ENCODE results near the gene FXYD6. TPM values are rescaled to one million over a fixed set of nuclear protein-coding genes. Genes with fewer than 3 reads are reported as not detected.

Gene FXYD6
- total and polyA plus RNA-seq, 12 donors = 34.3 to 218 (median 94.1) TPM

DNA sequence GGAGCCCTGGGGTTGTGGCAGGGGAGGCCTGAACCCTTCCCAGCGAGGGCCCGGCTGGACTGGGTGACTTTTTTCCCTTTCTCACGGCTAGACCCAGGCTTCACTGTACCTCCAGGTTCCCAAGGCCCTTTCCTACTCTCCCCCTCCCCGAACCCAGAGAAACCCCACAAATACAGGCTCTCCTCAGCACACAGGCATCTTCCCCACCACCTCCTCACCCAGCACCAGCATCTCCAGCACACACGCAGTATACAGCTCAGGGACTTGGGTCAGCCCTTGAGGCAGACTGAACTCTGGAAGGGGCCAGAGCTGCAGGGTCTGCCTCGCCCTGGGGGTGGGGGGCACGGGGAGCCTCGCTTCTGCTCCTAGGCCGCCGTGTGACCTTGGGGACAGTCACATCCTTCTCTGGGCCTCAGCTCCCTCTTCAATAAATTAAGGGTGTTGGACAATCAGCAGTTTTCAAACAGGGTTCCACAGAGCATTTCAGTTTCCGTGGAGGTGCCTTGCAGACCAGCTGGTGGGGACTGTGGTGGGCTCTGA, 48.2 kb upstream of the FXYD6 start:
- DNase-seq = no peak

DNA sequence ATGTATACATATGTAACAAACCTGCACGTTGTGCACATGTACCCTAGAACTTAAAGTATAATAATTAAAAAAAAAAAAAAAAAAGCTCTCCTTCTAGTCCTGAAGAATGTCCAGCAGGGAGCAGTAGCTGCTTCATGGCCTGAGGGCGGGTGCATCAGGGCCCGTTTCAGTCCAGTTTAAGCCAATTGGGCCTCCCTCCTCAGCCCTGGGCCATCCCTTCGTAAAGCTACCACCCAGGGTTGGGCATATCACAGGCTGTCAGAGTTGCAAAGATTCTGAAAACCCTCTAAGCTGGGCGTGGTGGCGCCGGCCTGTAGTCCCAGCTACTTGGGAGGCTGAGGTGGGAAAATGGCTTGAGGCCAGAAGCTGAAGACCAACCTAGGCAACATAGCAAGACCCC, 47.3 kb upstream of the FXYD6 start:
- DNase-seq = no peak
- H3K27ac ChIP-seq = no peak overlapping the region
- no peak for TF ChIP-seq POLR2A (IDR thresholded peaks at IDR 0.05)
- TF ChIP-seq, protein P1, sequence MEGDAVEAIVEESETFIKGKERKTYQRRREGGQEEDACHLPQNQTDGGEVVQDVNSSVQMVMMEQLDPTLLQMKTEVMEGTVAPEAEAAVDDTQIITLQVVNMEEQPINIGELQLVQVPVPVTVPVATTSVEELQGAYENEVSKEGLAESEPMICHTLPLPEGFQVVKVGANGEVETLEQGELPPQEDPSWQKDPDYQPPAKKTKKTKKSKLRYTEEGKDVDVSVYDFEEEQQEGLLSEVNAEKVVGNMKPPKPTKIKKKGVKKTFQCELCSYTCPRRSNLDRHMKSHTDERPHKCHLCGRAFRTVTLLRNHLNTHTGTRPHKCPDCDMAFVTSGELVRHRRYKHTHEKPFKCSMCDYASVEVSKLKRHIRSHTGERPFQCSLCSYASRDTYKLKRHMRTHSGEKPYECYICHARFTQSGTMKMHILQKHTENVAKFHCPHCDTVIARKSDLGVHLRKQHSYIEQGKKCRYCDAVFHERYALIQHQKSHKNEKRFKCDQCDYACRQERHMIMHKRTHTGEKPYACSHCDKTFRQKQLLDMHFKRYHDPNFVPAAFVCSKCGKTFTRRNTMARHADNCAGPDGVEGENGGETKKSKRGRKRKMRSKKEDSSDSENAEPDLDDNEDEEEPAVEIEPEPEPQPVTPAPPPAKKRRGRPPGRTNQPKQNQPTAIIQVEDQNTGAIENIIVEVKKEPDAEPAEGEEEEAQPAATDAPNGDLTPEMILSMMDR (IDR thresholded peaks at IDR 0.05) = no peak
- 79 to 94% (median 87%) methylated on average over 6 to 7 of the region's 7 CpGs for WGBS, 4 donors
- H3K36me3 ChIP-seq (replicated peaks in 1 of 2) = no peaks in the 10 kb centered on the region
- no peaks in the 10 kb centered on the region for H3K4me1 ChIP-seq (replicated peaks in 1 of 2)
- no peak overlapping the region for H3K4me3 ChIP-seq
- H3K9me3 ChIP-seq (replicated peaks in 1 of 3) = no peaks in the 10 kb centered on the region
- no peaks in the 10 kb centered on the region for H3K27me3 ChIP-seq
- intact Hi-C loops (cut with DNase I) = no loop called here

More for the DNA sequence above, 48.2 kb upstream of the FXYD6 start:
- no peaks in the 10 kb centered on the region for H3K27me3 ChIP-seq
- no peaks in the 10 kb centered on the region for H3K4me1 ChIP-seq (replicated peaks in 1 of 2)
- intact Hi-C loops (cut with DNase I) = no loop called here
- H3K36me3 ChIP-seq (replicated peaks in 1 of 2) = no peaks in the 10 kb centered on the region
- 64 to 98% (median 79%) methylated on average over 5 to 11 of the region's 11 CpGs for WGBS, 4 donors
- H3K9me3 ChIP-seq (replicated peaks in 1 of 3) = no peaks in the 10 kb centered on the region
- H3K27ac ChIP-seq = no peak overlapping the region
- no peak overlapping the region for H3K4me3 ChIP-seq
- TF ChIP-seq, protein P1 (IDR thresholded peaks at IDR 0.05) = no peak
- no peak for TF ChIP-seq POLR2A (IDR thresholded peaks at IDR 0.05)

DNA sequence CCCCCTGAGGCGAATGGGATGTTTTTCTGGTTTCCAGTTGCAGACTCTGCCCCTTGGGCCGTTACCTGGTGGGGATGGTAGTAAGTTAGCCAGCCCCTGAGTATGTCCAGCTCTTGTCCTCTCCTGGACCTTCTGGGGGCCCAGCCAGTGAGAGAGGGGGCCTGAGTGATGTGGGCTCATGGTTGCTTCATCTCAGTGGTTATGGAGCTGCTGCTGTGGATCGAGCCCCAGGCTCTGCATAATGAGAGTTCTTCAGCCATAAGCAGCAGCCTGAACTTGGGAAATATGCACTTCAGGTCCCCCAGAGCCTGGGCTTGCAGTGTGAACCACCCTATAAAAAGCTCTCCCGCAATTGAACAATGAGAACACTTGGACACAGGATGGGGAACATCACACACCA, 46.8 kb upstream of the FXYD6 start:
- H3K4me3 ChIP-seq = no peak overlapping the region
- intact Hi-C loops (cut with DNase I) = no loop called here
- DNase-seq = no peak
- TF ChIP-seq, protein P1 (IDR thresholded peaks at IDR 0.05) = no peak
- TF ChIP-seq POLR2A (IDR thresholded peaks at IDR 0.05) = no peak
- no peak overlapping the region for H3K27ac ChIP-seq
- no peaks in the 10 kb centered on the region for H3K27me3 ChIP-seq
- H3K4me1 ChIP-seq (replicated peaks in 1 of 2) = no peaks in the 10 kb centered on the region
- H3K36me3 ChIP-seq (replicated peaks in 1 of 2) = no peaks in the 10 kb centered on the region
- H3K9me3 ChIP-seq (replicated peaks in 1 of 3) = no peaks in the 10 kb centered on the region
- WGBS, 4 donors = 90 to 100% (median 91%) methylated on average over 4 of the region's 4 CpGs

DNA sequence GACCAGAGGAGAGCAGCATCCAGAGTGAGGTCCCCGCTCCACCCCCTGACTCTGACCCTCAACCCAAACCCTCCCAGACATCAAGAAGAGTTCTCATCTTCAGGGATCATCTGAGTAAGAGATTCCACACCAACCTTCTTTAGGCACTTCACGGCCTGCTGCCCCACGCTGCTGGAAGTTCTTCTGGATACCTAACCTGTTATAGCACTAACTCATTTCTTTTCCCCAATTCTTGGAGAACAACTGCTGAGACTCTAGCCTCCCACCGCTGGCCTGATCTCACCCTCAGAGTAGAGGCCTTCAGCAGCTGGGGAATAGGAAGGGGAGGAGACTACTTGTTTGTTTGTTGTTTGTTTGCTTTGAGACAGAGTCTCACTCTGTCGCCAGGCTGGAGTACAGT, 45.4 kb upstream of the FXYD6 start:
- no peaks in the 10 kb centered on the region for H3K4me1 ChIP-seq (replicated peaks in 1 of 2)
- WGBS, 4 donors = 94 to 99% (median 97%) methylated on average over 5 of the region's 5 CpGs
- no peak for DNase-seq
- intact Hi-C loops (cut with DNase I) = no loop called here
- no peak overlapping the region for H3K4me3 ChIP-seq
- H3K9me3 ChIP-seq (replicated peaks in 1 of 3) = no peaks in the 10 kb centered on the region
- TF ChIP-seq POLR2A (IDR thresholded peaks at IDR 0.05) = no peak
- TF ChIP-seq, protein P1 (IDR thresholded peaks at IDR 0.05) = no peak
- H3K36me3 ChIP-seq (replicated peaks in 1 of 2) = no peaks in the 10 kb centered on the region
- no peak overlapping the region for H3K27ac ChIP-seq
- H3K27me3 ChIP-seq = no peaks in the 10 kb centered on the region

Data from adrenal gland (tissue), 12 donors.